ENCODE results near the gene DDX17.

The DDX17 gene

DNA sequence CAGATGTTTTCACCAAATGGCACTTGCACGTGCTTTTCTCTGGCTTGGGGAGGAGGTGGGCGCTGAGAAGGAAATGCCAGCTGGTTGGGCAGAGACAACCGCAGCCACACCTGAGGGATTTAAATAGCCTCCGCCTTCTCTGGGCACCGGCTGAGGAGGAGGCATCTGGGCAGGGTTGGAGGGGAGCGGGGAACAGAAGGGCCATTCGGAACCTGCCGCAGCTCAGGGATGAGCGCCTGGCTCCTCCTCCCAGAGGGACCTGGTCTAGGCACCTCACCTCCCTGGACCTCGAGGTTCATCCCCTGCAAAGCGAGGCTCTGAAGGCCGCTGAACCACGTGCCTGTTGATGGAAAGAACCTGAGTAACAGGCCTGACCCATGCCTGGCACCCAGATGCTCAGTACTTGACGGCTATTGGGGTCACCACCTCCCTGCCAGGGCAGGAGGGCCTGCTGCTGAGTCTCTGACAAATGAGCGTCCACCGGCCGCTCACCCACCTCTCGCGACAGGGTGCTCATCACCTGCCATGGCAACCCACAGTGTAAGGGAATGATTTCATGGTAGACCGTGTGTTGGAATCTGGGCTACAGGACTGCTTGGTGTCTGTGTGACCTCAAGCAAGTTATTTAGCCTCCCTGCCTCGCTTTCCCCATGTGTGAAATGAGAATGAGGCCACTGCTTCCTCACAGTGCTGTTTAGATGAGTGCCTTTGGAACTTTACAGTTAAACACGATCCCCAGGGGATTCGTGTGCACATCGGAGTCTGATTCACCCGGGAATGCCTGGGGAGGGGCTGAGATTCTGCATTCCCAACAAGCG lies 40.2 kb downstream of the DDX17 start:
- no peak for DNase-seq (ENCODE audit: low read depth)

DNA sequence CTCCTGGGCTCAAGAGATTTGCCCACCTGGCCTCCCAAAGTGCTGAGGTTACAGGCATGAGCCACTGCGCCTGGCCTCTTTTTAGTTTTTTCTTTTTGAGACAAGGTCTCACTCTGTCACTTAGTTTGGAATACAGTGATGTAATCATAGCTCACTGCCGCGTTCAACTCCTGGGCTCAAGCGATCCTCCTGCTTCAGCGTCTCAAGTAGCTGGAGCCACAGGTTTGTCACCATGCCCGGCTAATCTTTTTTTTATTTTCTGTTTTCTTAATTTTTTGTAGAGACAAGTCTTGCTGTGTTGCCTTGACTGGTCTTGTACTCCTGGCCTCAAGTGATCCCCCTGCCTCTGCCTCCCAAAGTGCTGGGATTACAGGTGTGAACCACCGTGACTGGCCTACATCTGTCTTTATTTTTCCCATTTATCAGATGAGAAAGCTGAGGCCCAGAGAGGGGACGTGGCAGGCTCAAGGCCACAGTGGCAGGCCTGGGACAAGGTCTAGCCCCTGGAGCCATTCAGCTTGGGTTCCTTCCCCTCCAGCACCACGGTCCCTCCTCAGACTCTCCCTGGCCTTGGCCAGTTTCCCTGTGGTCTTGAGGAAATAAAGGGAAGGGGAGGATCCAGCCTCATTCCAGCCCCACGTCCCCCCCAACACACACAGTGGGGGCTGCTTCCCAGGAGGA lies 41.0 kb downstream of the DDX17 start:
- DNase-seq (ENCODE audit: low read depth), result no peak

DNA sequence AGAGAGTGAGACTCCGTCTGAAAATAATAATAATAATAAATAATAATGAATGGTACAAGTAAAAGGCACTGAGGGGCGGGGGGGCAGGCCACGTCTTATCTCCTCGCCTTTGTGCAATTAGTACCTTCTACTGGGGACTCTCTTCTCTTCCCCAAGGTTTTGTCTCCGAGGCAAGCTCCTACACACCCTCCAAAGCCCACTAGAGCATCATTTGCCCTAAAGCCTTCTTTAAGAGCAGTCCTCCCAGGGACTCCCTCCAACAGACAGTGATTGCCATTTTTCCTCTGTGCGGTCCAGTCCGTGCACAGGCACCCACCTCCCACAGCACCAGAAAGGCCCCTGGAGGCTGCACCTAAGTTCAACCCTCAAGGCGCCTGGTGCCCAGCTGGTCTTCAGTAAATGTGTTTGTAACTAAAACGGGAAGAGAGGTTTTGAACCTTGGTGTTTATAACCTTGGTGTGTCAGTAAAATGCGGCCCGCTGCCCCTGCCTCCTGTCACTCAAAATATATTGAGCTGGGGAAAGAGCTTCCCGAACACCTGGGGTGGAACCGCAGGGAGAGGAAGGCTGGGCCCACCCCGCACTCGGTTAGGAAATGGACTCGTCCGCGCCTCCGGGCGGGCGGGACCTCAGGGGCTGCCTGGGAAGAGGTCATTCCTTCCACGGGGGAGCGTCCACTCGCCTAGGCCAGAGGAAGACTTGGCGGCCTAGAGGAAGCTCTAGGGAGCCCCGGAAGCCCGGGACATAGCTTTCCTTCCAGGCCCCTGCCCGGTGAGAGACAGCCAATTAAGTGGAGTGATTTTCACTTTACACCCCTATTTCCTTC lies 42.9 kb downstream of the DDX17 start:
- no peak for DNase-seq (ENCODE audit: low read depth)

DNA sequence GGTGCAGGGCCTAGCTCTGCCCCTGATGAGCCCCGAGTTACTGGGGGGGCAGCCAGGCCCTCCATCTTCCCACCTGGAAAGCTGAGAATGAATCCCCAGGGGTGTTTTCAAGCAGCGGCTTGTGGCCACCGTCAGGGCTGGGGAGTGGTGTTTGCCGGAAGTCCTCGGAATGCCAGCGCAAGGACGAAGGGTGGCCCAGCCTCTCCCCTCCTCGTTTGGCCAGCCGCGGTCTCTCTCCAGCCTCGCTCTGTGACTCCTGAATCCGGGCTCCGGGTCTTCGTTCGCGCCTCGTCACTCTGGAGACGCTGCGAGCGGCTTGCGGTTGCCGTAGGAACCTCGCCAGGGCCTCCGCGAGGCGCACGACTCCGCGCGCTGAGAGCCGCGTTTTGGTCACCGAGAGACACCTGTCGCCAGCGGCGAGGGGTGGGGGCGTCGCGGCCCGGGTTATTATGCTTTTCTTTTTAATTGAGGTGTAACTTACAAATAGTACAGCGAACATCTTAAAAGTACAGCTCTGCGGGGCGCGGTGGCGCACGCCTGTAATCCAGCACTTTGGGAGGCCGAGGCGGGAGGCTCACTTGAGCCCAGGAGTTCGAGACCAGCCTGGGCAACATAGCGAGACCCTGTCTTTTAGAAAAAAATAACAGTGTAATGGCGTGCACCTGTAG lies 44.6 kb downstream of the DDX17 start:
- DNase-seq (ENCODE audit: low read depth), result no peak

DNA sequence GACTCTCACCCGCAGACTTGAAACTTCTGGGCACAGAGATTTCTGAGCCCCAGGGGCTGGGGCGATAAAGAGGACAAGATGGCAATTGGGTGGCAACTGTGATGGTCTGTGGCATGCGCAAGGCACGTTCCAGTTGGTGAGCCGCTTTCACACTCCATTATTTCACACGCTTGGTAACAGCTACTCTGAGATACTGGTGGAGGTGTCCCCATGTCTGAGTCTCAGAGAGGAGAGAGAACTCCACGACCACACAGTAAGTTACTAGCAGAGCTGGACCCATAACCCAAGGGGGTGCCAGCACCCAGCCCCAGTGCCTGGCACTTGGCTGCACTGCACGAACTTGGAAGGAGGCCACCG lies 45.1 kb downstream of the DDX17 start:
- DNase-seq (ENCODE audit: low read depth), result no peak

DNA sequence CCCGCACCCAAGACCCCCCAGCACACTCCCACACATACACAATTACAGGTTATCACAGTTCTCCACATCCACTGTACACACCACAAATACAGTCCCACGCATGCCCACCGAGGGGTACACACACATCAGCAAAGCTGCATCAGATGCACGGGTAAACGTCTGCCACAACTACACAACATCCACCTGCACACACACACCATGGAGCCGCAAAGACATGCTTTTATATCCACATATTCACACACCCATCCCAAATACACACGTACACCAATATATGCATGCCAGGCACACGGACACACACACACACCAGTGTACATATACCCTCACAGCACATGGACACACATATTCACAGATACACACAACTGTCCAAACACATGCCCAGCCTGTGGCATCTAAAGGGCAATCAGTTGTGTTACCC lies 45.7 kb downstream of the DDX17 start:
- DNase-seq (ENCODE audit: low read depth), result no peak

DNA sequence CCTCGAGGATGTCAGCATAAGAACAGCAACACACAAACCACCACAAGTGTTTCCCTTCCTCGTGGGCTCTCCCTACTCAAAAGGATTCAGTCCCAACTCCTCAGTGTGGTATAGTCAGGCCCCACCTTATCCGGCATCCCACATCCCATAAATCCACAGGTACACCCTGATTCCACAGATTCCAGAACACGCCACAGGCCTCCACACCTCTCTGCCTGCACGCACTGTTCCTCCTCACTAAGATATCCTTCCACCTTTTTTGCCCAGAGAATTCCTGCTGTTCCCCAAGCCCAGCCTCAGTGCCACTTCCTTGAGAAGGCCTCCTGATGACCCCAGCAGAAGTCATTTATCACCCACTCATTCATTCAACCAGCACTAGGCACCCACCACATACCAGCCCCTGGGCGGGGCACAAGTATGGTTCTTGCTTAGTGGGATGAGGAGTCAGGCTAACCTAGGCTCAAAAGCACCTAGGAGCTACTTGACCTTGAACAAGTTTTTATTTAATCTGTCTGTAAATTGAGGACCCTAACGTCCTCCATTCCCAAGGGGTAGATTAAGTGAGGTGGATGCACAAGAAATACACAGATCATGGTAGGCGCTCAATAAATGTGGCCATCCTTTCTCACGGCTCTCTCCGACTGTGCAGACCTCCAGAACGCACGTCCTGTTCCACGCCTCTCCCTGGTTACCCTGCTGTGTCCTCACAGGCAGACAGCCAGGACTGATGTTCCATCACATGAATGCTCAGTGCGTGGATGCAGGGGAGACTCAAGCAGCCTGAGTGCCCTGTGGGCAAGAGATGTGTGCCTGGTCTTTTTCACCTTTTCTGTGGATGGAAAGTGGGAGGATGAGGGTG lies 49.0 kb downstream of the DDX17 start:
- DNase-seq (ENCODE audit: low read depth), result no peak

DNA sequence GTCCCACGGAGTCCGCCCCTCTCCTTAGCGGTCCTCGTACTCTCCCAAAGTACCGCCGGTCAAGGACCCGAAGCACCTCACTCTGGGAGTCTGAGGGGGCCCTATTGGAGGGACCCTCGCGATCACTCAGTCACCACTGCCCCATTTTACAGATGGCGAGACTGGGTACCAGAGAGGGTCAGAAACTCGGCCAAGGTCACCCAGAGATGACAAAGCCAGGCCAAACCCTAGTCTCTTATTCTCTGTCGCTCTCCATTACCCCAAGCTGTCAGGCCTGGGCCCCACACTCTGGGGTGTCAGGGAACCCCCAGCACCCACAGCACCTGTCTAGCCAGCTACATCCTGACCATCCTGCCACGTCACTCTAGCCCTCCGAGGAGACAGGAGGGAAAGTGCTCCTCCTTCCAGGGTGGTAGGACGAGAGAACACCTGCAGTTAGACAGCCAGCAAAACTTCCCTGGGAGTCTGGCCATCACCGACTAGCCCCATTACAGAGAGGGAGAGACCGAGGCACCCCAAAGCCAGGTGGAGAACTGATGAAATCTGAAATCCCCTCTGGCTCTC lies 49.8 kb downstream of the DDX17 start:
- no peak for DNase-seq (ENCODE audit: low read depth)

DNA sequence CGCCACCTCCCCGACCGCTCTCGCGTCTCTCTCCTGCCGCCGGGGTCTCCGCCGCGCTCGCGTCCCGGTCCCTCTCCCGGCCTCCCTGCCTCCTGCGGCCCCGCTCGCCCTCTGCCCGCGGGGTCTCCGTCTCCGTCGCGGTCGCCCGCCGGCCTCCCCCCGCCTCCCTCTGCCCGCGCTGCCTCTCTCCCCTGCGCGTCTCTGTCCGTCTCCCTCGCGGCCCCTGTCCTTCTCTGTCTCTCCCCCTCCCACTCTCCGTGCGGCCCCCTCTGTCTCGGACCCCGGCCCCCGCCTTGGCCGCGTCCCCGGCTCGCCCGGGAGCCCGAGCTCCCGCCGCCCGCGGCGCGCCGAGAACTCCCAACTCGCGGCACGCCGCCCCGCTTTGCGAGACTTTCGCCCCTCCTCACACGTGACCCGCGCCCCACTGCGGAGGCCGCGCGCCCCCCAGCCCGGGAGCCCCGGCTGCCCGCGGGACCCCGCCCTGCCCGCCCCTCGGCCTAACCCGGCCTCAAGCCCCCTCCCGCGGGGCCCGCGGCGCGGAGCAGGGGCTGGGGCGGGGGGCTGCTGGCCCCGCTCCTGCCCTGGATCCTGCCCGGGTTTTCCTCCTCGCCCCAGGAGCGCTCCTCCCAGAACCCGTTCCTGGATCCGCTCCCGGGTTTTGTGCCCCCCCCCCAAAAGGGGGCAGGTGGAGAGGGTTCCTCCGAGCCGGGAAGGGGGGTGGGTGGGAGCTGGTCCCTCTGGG lies 50.4 kb downstream of the DDX17 start:
- DNase-seq (ENCODE audit: low read depth), result no peak

DNA sequence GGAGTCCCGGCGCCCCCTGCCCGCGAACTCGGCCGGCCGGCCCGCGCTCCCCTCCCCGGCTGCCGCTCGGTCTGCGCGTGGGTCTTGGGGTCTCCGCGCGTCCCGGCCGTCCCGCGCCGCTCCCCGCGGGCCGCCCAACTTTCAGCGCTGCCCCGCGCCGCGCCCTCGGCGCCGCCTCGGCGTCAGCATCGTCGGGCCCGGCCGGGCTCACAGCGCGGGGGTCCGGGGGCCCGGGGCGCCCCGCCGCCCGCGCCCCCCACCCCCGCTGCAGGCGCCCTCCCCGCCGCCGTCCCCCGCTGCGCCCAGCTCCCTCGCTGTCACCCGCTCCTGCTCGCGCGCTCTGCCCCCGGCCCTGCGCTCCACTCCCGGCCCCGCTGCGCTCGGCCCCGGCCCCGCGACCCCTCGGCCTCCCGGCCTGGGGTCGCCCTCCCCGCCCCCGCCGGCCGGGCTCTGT lies 51.0 kb downstream of the DDX17 start, which contains the start of gene KCNJ4:
Gene KCNJ4 (minus strand): TSS at position 124 of the 454 bp plus-strand sequence. CDS start 27,067 bp downstream, outside the sequence.
- no peak for DNase-seq (ENCODE audit: low read depth)

DNA sequence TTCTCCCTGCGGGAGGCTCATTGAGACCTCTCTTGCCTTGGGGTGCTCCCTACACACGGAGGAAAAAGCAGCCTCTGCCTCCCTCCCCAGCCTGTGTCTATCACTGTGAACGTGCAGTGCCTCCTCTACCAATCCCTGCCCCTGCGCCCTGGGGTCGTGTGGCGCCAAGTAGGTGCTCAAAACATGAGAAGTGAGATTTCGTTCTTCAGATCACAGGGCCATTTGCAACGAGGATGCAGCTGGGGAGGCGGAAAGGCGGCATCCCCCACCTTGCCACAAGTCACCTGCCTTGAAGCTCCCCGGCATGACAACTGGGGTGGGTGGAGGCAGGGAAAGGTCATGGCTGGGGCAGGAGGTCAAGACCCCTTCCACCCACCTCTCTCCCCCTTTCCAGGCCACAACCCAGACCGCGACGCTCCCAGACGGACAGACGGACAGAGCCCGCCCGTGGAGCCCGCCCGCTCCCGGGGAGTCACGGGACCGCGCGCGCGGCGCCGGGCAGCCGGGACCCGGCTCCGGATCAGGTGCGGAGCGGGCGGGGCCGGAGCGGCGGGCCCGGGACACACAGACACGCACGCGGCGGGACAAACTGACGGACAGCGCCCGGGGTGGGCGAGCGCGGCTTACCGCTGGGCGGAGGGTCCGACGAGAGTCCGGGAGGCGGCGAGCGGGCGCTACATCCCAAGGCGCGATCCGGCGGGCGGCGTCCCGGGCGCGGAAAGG lies 51.6 kb downstream of the DDX17 start:
- no peak for DNase-seq (ENCODE audit: low read depth)

DNA sequence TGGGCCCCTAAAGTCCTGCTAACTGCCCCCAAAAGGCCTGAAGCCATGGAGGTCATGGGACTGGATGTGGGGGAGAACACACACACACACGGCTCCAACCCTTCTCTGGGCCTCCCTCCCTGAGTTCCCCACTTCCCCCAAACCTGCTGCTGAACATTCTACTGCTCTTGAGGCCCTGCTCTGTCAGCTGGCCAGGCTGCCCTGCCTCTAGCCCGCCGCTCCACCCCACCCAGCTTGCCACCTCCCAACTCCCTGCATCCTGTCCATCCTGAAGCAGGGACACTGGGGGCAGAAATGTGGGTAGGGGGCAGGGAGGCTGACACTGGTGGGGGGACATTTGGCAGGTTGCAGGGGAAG lies 52.1 kb downstream of the DDX17 start:
- no peak for DNase-seq (ENCODE audit: low read depth)

DNA sequence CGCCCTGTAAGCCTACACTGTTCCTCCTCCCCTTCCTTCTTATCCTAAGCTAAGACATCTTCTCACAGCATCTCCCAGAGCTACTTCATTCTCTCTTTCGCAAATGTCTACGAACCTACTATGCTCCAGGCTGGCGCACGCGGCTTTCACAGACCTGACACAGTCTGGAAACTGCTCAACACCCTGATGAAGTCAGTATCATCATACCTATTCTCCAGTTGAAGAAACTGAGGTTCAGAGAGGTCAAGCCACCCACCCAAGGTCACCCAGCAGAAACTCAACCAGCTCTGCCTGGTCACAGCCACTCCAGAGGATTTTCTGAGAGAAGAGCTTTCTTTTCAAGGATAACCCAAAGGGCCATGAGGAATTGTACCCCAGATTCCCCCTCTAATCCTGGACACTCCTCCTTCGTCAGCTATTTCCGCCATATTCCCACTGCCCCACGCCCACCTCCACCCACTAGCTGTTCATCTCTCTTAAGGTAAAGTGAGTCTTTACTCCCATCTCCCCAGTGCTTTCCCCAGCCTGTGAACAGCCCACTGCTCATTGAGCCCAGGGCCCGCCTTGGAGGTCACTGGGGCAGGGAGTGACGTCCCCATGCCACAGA lies 52.9 kb downstream of the DDX17 start:
- no peak for DNase-seq (ENCODE audit: low read depth)

DNA sequence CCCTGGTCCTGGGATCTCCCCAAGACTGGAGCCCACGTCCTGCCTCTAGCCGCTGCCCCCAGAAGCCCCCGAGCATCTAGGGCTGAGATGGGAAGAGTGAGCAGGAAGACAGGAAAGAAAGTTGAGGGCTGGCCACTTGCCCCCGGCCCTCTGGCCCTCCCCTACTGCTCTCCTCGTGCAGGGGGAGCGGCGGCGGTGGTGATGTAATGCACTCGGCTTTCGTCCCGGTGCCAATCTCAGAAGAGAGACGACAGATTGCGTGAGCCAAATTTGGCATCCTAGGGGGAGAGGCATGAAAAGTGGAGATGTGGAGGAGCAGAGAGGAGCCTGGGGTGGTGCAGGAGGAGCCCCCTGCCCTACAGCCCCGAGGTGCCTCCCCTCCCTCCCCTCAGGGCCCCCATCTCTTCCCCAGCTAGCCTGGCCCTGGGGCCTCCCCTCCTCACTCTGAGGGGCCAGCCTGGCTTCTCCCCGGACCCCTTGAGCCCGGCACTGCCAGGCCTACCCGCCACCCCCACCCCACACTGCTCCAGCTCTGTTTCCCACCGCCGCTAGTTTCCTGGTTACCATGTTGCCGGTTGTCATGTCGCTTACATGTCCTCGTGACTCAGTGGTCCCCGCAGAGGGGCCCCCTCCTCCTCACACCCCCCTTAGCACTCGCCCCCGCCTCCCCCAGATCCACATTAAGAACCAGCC lies 53.6 kb downstream of the DDX17 start:
- no peak for DNase-seq (ENCODE audit: low read depth)

DNA sequence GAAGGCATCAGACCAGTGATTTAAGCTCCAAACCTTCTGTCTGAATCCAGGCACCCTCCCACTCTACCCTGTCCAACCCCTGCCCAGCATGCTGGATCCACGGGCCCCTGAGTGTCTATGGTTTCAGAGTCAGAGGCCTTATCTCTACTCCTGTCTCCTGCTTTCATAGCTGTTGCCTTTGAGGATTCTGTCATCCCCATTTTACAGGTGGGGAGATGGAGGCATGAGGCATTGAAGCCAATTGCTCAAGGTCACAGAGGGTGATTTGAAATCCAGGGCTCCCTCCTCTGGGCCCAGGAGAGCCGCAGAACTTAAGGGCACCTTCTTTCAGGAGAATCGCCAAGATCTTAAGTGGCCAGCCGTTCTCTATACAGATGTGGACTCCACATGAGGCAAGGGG lies 54.2 kb downstream of the DDX17 start:
- no peak for DNase-seq (ENCODE audit: low read depth)

DNA sequence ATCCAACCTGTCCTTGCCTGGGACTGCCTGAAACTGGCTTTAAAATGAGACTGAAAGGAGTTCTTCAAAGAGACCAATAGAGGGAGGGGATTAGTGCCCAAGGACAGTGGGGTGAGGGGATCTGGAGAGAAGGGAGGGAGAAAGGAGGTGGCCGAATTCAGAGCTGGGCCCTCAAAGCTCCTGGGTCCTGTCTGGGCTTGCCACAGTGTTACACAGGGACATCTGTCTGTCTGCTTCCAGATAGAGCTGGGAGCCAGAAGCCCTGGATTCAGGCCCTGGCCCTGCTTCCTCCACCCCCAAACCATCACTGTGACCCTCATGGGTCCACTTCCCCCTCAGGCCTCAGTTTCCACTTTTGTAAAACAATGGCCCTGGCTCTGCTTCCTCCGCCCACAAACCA lies 54.7 kb downstream of the DDX17 start:
- DNase-seq (ENCODE audit: low read depth), result no peak

DNA sequence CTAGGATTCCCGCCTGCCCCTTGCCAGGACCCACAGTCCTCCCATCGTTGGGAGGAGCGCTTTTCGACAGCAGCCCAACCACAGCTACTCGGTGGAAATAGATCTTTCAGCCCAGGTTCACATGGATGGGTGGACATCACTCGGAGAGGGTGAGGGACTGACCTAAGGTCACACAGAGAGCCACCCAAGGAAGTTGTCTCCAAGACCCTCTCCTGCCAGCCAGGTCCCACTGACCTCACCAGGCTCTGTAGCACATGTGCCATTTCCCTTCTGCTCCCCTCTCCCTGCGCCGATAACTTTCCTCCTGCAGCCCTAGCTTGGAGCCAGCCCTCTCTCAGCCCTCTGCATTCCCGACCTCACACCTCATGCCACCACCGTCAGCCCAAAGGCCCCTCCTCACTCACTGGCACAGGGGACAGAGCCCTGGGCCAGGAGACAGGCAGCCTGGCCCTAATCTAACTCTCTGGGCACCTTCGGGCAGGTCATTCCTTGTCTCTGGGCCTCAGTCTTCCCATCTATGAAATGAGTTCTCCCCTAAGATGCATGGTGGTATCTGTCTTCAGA lies 55.8 kb downstream of the DDX17 start:
- DNase-seq (ENCODE audit: low read depth), result no peak

DNA sequence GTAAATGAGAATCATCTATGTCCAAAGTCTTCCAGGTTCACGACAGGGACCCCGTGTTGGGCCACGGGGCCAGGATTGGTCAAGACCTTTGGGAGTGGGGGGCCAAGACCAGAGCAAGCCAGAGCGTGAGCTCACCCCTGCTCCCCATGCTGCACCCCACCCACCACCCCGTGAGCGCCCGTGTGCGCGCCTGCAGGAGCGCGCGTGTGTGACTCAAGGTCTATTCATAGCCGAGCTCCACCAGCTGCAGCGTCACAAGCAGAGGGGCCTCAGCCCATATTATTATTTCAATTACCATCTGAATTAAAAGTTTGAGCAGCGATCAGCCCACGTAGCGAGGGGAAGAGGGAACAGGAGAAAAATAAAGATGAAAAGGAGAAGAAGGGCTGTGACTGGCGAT lies 56.3 kb downstream of the DDX17 start:
- no peak for DNase-seq (ENCODE audit: low read depth)
